ENCODE data around the gene GAS2L2. TPM values are rescaled to one million over a fixed set of nuclear protein-coding genes. Genes with fewer than 3 reads are reported as not detected.

GAS2L2 gene
- total RNA-seq, 1 donor from 2014 or later: not detected

- TF ChIP-seq, protein P1, sequence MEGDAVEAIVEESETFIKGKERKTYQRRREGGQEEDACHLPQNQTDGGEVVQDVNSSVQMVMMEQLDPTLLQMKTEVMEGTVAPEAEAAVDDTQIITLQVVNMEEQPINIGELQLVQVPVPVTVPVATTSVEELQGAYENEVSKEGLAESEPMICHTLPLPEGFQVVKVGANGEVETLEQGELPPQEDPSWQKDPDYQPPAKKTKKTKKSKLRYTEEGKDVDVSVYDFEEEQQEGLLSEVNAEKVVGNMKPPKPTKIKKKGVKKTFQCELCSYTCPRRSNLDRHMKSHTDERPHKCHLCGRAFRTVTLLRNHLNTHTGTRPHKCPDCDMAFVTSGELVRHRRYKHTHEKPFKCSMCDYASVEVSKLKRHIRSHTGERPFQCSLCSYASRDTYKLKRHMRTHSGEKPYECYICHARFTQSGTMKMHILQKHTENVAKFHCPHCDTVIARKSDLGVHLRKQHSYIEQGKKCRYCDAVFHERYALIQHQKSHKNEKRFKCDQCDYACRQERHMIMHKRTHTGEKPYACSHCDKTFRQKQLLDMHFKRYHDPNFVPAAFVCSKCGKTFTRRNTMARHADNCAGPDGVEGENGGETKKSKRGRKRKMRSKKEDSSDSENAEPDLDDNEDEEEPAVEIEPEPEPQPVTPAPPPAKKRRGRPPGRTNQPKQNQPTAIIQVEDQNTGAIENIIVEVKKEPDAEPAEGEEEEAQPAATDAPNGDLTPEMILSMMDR (conservative IDR thresholded peaks at IDR 0.05; ENCODE audit: low read depth, low read length): no peak
- no peak for DNase-seq (ENCODE audit: low read depth)
- H3K4me3 ChIP-seq (ENCODE audit: low read depth, low read length): no peak overlapping the region
Observed at GRCh38 chr17:35729405-35729833, 23.6 kb downstream of the GAS2L2 start.

- TF ChIP-seq, protein P1 (conservative IDR thresholded peaks at IDR 0.05; ENCODE audit: low read depth, low read length): no peak
- no peak overlapping the region for H3K4me3 ChIP-seq (ENCODE audit: low read depth, low read length)
- no peak for DNase-seq (ENCODE audit: low read depth)
Observed at GRCh38 chr17:35728551-35728950, 24.5 kb downstream of the GAS2L2 start.

DNA sequence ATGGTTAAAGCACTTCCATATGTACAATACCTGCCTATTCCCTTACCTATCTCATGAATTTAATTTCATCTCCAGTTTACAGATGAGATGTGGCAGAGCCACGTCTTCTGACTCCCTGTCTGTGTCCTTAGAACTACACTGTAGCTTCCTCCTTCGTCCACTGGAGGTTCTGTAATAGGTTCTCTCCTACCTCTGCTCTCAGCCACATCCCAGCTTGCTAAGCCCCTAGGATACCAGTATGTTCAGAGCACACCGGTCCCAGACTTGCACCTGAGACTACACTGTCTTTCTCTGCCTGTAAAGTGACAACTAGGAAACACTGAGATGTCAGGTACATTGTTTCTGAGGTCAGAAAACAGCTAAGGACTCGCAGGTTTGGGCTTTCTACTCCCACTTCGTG, 25.4 kb downstream of the GAS2L2 start:
- H3K4me3 ChIP-seq (ENCODE audit: low read depth, low read length): no peak overlapping the region
- TF ChIP-seq, protein P1 (conservative IDR thresholded peaks at IDR 0.05; ENCODE audit: low read depth, low read length): no peak
- DNase-seq (ENCODE audit: low read depth): no peak

DNA sequence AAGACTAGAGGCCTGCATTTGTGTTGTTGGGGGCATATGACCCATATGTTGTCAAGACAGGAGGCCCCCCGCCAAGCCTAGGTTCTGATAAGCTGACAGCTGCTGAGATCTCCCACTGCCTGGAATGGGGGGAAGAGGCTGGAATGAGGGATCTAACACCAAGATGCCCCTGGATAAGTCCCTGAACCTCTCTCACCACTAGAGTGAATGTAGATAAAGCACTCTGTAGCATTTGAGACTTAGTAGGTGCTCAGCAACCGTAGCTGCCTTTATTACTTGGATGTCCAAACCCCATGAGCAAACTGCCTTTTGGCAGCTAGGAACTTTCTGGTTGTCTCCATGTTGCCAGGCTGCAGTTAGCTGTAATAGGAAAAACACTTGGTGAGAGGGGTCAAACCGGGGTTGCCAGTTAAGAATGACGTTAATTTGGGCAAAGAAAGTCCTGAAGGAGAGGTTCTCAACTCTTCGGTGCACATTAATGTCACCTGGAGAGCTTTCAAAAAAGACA, 26.0 kb downstream of the GAS2L2 start:
- DNase-seq (ENCODE audit: low read depth): no peak
- TF ChIP-seq, protein P1 (conservative IDR thresholded peaks at IDR 0.05; ENCODE audit: low read depth, low read length): no peak
- H3K4me3 ChIP-seq (ENCODE audit: low read depth, low read length): no peak overlapping the region

- DNase-seq (ENCODE audit: low read depth): peak; percentile 19
- TF ChIP-seq, protein P1 (conservative IDR thresholded peaks at IDR 0.05; ENCODE audit: low read depth, low read length): no peak
- H3K4me3 ChIP-seq (ENCODE audit: low read depth, low read length): no peak overlapping the region
Observed at GRCh38 chr17:35726127-35726952, 26.7 kb downstream of the GAS2L2 start.

DNA sequence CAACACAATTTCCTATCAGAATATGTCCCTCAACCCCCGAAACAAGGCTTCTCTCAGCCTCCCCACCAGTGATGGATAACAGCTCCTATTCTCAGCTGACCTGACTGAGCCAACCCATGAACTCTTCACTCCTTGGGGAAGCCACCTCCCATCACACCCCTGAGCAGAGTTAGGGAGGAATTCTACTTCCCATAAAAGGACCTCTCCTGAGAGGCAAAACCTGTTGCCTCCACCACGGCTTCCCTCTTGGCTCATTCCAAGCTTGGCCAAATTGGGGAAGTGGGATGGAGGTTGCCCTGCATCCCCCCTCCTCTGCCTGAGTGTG, 27.3 kb downstream of the GAS2L2 start:
- no peak overlapping the region for H3K4me3 ChIP-seq (ENCODE audit: low read depth, low read length)
- DNase-seq (ENCODE audit: low read depth): no peak
- TF ChIP-seq, protein P1 (conservative IDR thresholded peaks at IDR 0.05; ENCODE audit: low read depth, low read length): no peak

DNA sequence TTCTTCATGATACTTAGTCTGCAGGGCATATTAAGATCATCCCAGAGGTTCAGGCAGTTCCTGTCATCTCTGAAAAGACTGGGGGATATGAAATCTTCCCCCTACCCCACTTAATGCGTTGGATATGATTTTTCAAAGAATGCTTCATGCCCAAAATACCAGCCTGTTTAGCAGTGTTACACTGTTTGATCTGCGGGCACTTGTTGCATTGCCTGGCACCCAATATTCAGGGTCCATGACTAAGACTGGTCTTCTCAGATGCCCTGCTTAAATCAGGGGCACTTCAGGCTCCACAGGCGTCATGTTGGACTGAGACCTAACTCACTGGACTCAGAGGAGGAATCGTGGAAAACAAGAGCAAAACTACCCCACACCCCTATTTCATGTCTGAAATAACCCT, 28.0 kb downstream of the GAS2L2 start:
- DNase-seq (ENCODE audit: low read depth): no peak
- no peak overlapping the region for H3K4me3 ChIP-seq (ENCODE audit: low read depth, low read length)
- TF ChIP-seq, protein P1 (conservative IDR thresholded peaks at IDR 0.05; ENCODE audit: low read depth, low read length): no peak

Measured in epithelial cell of proximal tubule (primary cell).